ENCODE results near the gene PRKCA.

The PRKCA gene

GRCh38 chr17:66371561-66371960, 69.1 kb downstream of the PRKCA start:
- TF ChIP-seq CTCF (IDR thresholded peaks at IDR 0.05; ENCODE audit: low read length, missing control alignments), result no peak
- DNase-seq (ENCODE audit: low read depth), result no peak
- H3K4me3 ChIP-seq (replicated peaks; ENCODE audit: low read depth, low read length), result no peak overlapping the region

GRCh38 chr17:66372182-66372581, 69.8 kb downstream of the PRKCA start:
- TF ChIP-seq CTCF (IDR thresholded peaks at IDR 0.05; ENCODE audit: low read length, missing control alignments), result no peak
- DNase-seq (ENCODE audit: low read depth), result no peak
- H3K4me3 ChIP-seq (replicated peaks; ENCODE audit: low read depth, low read length), result no peak overlapping the region

- no peak for TF ChIP-seq CTCF (IDR thresholded peaks at IDR 0.05; ENCODE audit: low read length, missing control alignments)
- no peak overlapping the region for H3K4me3 ChIP-seq (replicated peaks; ENCODE audit: low read depth, low read length)
- no peak for DNase-seq (ENCODE audit: low read depth)
Measured at GRCh38 chr17:66373079-66373478, 70.7 kb downstream of the PRKCA start.

- H3K4me3 ChIP-seq (replicated peaks; ENCODE audit: low read depth, low read length), result no peak overlapping the region
- TF ChIP-seq CTCF (IDR thresholded peaks at IDR 0.05; ENCODE audit: low read length, missing control alignments), result no peak
- DNase-seq (ENCODE audit: low read depth), result no peak
Measured at GRCh38 chr17:66373944-66374817, 71.8 kb downstream of the PRKCA start.

- H3K4me3 ChIP-seq (replicated peaks; ENCODE audit: low read depth, low read length), result no peak overlapping the region
- TF ChIP-seq CTCF (IDR thresholded peaks at IDR 0.05; ENCODE audit: low read length, missing control alignments), result no peak
- DNase-seq (ENCODE audit: low read depth), result no peak
Measured at GRCh38 chr17:66375121-66375520, 72.7 kb downstream of the PRKCA start.

- H3K4me3 ChIP-seq (replicated peaks; ENCODE audit: low read depth, low read length), result no peak overlapping the region
- DNase-seq (ENCODE audit: low read depth), result no peak
- TF ChIP-seq CTCF (IDR thresholded peaks at IDR 0.05; ENCODE audit: low read length, missing control alignments), result no peak
Measured at GRCh38 chr17:66378296-66378695, 75.9 kb downstream of the PRKCA start.

GRCh38 chr17:66379544-66379943, 77.1 kb downstream of the PRKCA start:
- no peak for TF ChIP-seq CTCF (IDR thresholded peaks at IDR 0.05; ENCODE audit: low read length, missing control alignments)
- peak; percentile 31 for DNase-seq (ENCODE audit: low read depth)
- H3K4me3 ChIP-seq (replicated peaks; ENCODE audit: low read depth, low read length), result no peak overlapping the region
